Osteoblast (primary cell): ENCODE results near the gene COX6A1. TPM values are rescaled to one million over a fixed set of nuclear protein-coding genes. Genes with fewer than 3 reads are reported as not detected.

Experiments used
- DNase-seq: peaks from one replicate; pipeline ENCODE4 v3.0.0; 2011; ENCODE audit warnings: low spot score, mixed read lengths; ENCODE audit not compliant: insufficient read length; ENCODE audit errors: missing footprints
- H2AFZ ChIP-seq: 2 replicates; pipeline ENCODE4 v1.6.0; 2011; ENCODE audit warnings: mild to moderate bottlenecking, low read length
- H3K27ac ChIP-seq: 2 replicates; pipeline ENCODE4 v1.5.1; 2011; ENCODE audit warnings: mild to moderate bottlenecking, low read depth, low read length, moderate library complexity
- H3K27me3 ChIP-seq: 2 replicates; pipeline ENCODE4 v1.6.0; 2012; ENCODE audit warnings: mild to moderate bottlenecking, control low read depth, inconsistent platforms, low read length, moderate library complexity; ENCODE audit not compliant: insufficient read depth
- H3K36me3 ChIP-seq: 2 replicates; pipeline ENCODE4 v1.5.1; 2011; ENCODE audit warnings: mild to moderate bottlenecking, low read length, control low read depth, moderate library complexity; ENCODE audit not compliant: insufficient read depth
- H3K4me1 ChIP-seq: 2 replicates; pipeline ENCODE4 v1.5.1; 2011; ENCODE audit warnings: mild to moderate bottlenecking, low read length, control low read depth, moderate library complexity; ENCODE audit not compliant: insufficient read depth
- H3K4me2 ChIP-seq: 2 replicates; pipeline ENCODE4 v1.6.0; 2011; ENCODE audit warnings: mild to moderate bottlenecking, low read length; ENCODE audit not compliant: insufficient read depth
- H3K4me3 ChIP-seq: fragments of 200-600 bp; sonication (generic); 3 replicates; pipeline ENCODE4 v1.5.1; 2012; ENCODE audit warnings: mild to moderate bottlenecking, low read length, inconsistent platforms; ENCODE audit not compliant: insufficient read depth
- H3K79me2 ChIP-seq: 2 replicates; pipeline ENCODE4 v1.6.0; 2012; ENCODE audit warnings: mild to moderate bottlenecking, low read length, control low read depth, inconsistent platforms; ENCODE audit not compliant: insufficient read depth
- H3K9me3 ChIP-seq: 2 replicates; pipeline ENCODE4 v1.5.1; 2011; ENCODE audit warnings: low read depth, low read length, control low read depth
- H4K20me1 ChIP-seq: 2 replicates; pipeline ENCODE4 v1.6.0; 2012; ENCODE audit warnings: mild to moderate bottlenecking, low read length, control low read depth; ENCODE audit not compliant: insufficient read depth
- CTCF ChIP-seq: IDR thresholded peaks from 2 replicates; pipeline ENCODE4 v1.5.1; 2011; ENCODE audit warnings: mild to moderate bottlenecking, low read depth, low read length, moderate library complexity; ENCODE audit errors: extremely low read depth
- total RNA-seq: library from RNA; depleted of rRNA; stranded (reverse); fragments of >200 nt; gene quantifications from 2 replicates; pipeline ENCODE4 v1.2.3, GENCODE V29; 2012

Gene COX6A1
- total RNA-seq, 1 donor = 256 TPM

DNA sequence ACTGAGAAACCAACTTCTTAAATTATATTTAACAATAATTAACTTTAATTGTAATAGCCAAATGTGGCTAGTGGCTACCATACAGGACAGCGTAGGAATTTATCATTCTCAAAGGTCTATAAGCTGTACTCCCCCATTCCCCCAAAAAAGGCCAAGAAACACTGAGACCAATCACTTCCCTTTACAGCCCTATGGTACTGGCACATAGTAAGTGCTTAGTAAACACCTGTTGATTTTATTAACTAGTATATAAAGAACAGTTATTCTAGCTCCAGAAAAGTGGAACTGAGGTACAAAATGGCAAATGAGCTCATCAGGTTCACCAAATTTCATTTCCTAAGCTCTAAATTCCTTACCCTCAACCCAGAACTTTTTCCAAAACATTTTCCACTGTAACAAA, 37.7 kb downstream of the COX6A1 start:
- H3K79me2 ChIP-seq = peaks cover 16% of the 10 kb centered on the region
- H3K4me1 ChIP-seq = peaks cover 9% of the 10 kb centered on the region
- H3K9me3 ChIP-seq = no peaks in the 10 kb centered on the region
- H3K4me3 ChIP-seq = no peak overlapping the region
- DNase-seq = no peak
- no peak overlapping the region for H3K4me2 ChIP-seq
- no peak overlapping the region for H2AFZ ChIP-seq
- no peaks in the 10 kb centered on the region for H3K27me3 ChIP-seq
- peaks cover 6% of the 10 kb centered on the region for H4K20me1 ChIP-seq
- H3K27ac ChIP-seq = no peak overlapping the region
- no peaks in the 10 kb centered on the region for H3K36me3 ChIP-seq
- no peak for TF ChIP-seq CTCF

DNA sequence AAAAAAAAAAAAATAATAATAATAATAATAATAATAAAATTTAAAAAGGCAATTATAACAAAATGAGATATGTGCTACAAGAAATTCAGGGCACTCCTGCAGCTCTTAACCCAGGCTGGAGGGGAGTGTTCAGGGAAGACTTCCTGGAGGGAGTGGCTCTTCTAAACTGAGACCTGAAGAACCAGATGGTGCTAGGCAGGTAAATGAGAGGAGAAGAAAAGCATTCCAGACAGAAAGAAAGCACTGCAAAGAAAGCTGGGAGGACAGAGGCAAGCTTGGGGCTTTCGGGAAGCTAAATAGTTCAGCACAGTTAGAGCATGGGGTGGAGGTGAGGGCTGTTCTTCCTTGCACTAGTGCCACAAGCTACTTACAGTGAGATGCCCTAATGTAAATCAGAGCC, 41.5 kb downstream of the COX6A1 start:
- no peak for TF ChIP-seq CTCF
- Histone ChIP-seq H3K79me2 (peaks cover 4% of the 10 kb centered on the region), H3K4me2 (no peak overlapping the region), H3K4me1 (peaks cover 6% of the 10 kb centered on the region), H3K4me3 (no peak overlapping the region), H4K20me1 (peaks cover 6% of the 10 kb centered on the region), H3K9me3 (no peaks in the 10 kb centered on the region), H3K36me3 (no peaks in the 10 kb centered on the region), H3K27me3 (no peaks in the 10 kb centered on the region), H3K27ac (no peak overlapping the region), H2AFZ (no peak overlapping the region)
- no peak for DNase-seq

GRCh38 chr12:120480211-120480610, 42.3 kb downstream of the COX6A1 start:
- H3K4me3 ChIP-seq = no peak overlapping the region
- no peaks in the 10 kb centered on the region for H3K9me3 ChIP-seq
- no peak overlapping the region for H3K27ac ChIP-seq
- no peaks in the 10 kb centered on the region for H3K36me3 ChIP-seq
- H3K79me2 ChIP-seq = peaks cover 4% of the 10 kb centered on the region
- no peaks in the 10 kb centered on the region for H3K4me1 ChIP-seq
- no peak for DNase-seq
- H4K20me1 ChIP-seq = peaks cover 6% of the 10 kb centered on the region
- H2AFZ ChIP-seq = no peak overlapping the region
- no peak for TF ChIP-seq CTCF
- no peaks in the 10 kb centered on the region for H3K27me3 ChIP-seq
- H3K4me2 ChIP-seq = no peak overlapping the region

GRCh38 chr12:120481022-120481767, 43.3 kb downstream of the COX6A1 start:
- peaks cover 4% of the 10 kb centered on the region for H3K79me2 ChIP-seq
- no peak overlapping the region for H3K27ac ChIP-seq
- H3K9me3 ChIP-seq = no peaks in the 10 kb centered on the region
- no peak overlapping the region for H2AFZ ChIP-seq
- no peaks in the 10 kb centered on the region for H3K36me3 ChIP-seq
- H3K27me3 ChIP-seq = no peaks in the 10 kb centered on the region
- DNase-seq = no peak
- TF ChIP-seq CTCF = no peak
- no peak overlapping the region for H3K4me3 ChIP-seq
- H4K20me1 ChIP-seq = peaks cover 5% of the 10 kb centered on the region
- H3K4me2 ChIP-seq = no peak overlapping the region
- H3K4me1 ChIP-seq = no peaks in the 10 kb centered on the region
